Suprapubic skin (tissue), 4 donors: ENCODE measurements around the gene RALGAPA2. TPM values are rescaled to one million over a fixed set of nuclear protein-coding genes. Genes with fewer than 3 reads are reported as not detected.

ENCODE experiments used
- DNase-seq, 2 donors: peaks; one replicate each; pipeline ENCODE4 v3.0.0-alpha.2; 2019; ENCODE audit warnings: low spot score in 2 of 2
- H3K27ac ChIP-seq: fragments of 200-600 bp; sonication (generic); one replicate; pipeline ENCODE4 v1.5.1; 2019
- H3K27me3 ChIP-seq: fragments of 200-600 bp; sonication (generic); one replicate; pipeline ENCODE4 v1.5.1; 2019
- H3K36me3 ChIP-seq: fragments of 200-600 bp; sonication (generic); one replicate; pipeline ENCODE4 v1.5.1; 2019
- H3K4me1 ChIP-seq: fragments of 200-600 bp; sonication (generic); one replicate; pipeline ENCODE4 v1.5.1; 2019
- H3K4me3 ChIP-seq: fragments of 200-600 bp; sonication (generic); one replicate; pipeline ENCODE4 v1.5.1; 2019; ENCODE audit warnings: mild to moderate bottlenecking
- H3K9me3 ChIP-seq: fragments of 200-600 bp; sonication (generic); one replicate; pipeline ENCODE4 v1.5.1; 2019
- EP300 ChIP-seq: sonication (generic); formaldehyde crosslinking; IDR thresholded peaks from one replicate; pipeline ENCODE4 v1.6.1; 2017; ENCODE audit warnings: antibody characterized with exemption
- POLR2A ChIP-seq, 2 donors: fragments of 450-650 bp; IDR thresholded peaks; one replicate each; pipeline ENCODE4 v1.6.1; 2017; ENCODE audit warnings: antibody characterized with exemption in 2 of 2, mild to moderate bottlenecking in 2 of 2, moderate library complexity in 2 of 2
- POLR2AphosphoS5 ChIP-seq, 3 donors: sonication (generic); formaldehyde crosslinking; IDR thresholded peaks; one replicate each; pipeline ENCODE4 v1.6.1; 2017; ENCODE audit warnings: antibody characterized with exemption in 3 of 3
- WGBS: methylation state at CpG from one replicate; pipeline ENCODE4 v1.1.5; 2018; 5-methylcytosine and 5-hydroxymethylcytosine counted together
- total RNA-seq, 4 donors: library from RNA; depleted of rRNA; stranded (reverse); fragments of >200 nt; gene quantifications; one replicate each; pipeline ENCODE4 v1.1.0, GENCODE V29; 2016
- TF ChIP-seq, protein P1 (sequence below), 2 donors: fragments of 200-600 bp in 1 of 2; fragments of 450-650 bp in 1 of 2; sonication (generic) in 1 of 2; IDR thresholded peaks; one replicate each; pipeline ENCODE4 v1.5.1; 2016 to 2019; ENCODE audit warnings: antibody characterized with exemption in 2 of 2, mild to moderate bottlenecking in 1 of 2, moderate library complexity in 1 of 2

RALGAPA2 gene
- total RNA-seq, 4 donors from 2014 or later = 51.9 to 97.8 (median 72.0) TPM

DNA sequence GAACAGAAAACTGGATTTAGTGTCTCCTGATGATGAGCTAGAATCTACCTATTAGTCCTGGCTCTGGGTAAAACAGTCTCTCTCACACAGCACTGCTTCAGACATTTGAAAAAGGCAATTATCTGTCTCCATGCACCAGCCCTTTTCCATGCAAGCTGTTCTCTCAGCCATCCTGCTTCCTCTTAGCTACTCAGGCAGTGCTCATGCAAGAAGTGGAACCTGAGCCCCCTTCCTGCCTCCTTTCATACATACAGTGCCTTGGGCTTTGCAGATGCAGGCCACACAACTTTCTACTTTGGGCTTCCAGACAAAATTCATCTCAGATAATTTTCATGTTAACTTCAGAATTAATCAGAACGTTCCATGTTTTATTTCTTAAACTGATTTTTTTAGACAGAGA lies 151.3 kb downstream of the RALGAPA2 start:
- Histone ChIP-seq H3K9me3 (no peaks in the 10 kb centered on the region), H3K27ac (no peak overlapping the region), H3K4me3 (no peak overlapping the region), H3K27me3 (no peaks in the 10 kb centered on the region), H3K36me3 (peaks cover 15% of the 10 kb centered on the region), H3K4me1 (no peaks in the 10 kb centered on the region)
- 97% methylated on average over 1 of the region's 1 CpG for WGBS
- DNase-seq = no peak
- TF ChIP-seq POLR2A (IDR thresholded peaks at IDR 0.05) (no peak), EP300 (no peak), POLR2AphosphoS5 (IDR thresholded peaks at IDR 0.05) (no peak)
- TF ChIP-seq, protein P1, sequence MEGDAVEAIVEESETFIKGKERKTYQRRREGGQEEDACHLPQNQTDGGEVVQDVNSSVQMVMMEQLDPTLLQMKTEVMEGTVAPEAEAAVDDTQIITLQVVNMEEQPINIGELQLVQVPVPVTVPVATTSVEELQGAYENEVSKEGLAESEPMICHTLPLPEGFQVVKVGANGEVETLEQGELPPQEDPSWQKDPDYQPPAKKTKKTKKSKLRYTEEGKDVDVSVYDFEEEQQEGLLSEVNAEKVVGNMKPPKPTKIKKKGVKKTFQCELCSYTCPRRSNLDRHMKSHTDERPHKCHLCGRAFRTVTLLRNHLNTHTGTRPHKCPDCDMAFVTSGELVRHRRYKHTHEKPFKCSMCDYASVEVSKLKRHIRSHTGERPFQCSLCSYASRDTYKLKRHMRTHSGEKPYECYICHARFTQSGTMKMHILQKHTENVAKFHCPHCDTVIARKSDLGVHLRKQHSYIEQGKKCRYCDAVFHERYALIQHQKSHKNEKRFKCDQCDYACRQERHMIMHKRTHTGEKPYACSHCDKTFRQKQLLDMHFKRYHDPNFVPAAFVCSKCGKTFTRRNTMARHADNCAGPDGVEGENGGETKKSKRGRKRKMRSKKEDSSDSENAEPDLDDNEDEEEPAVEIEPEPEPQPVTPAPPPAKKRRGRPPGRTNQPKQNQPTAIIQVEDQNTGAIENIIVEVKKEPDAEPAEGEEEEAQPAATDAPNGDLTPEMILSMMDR (IDR thresholded peaks at IDR 0.05) = no peak

DNA sequence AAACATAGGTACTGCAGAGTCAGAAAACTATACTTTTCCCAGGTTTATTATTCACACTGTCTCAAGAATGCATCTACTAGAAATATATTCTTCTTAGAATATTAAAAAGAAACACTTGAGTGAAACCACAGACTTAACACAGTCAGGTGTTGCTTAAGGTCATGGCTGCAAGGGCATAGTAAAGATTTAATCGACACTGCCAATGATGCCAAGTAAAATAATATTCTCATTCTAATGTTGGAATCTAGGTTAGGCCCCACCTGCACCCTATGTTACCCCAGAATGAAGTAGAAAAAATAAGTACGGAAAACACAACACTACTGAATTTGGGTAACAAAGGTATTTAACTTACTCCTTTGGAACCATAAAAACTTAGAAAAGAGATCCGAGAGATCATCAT lies 155.0 kb downstream of the RALGAPA2 start:
- H3K27me3 ChIP-seq = no peaks in the 10 kb centered on the region
- no peak overlapping the region for H3K27ac ChIP-seq
- WGBS = 96% methylated on average over 3 of the region's 3 CpGs
- H3K36me3 ChIP-seq = peaks cover 4% of the 10 kb centered on the region
- no peak for DNase-seq
- H3K4me3 ChIP-seq = no peak overlapping the region
- H3K9me3 ChIP-seq = no peaks in the 10 kb centered on the region
- TF ChIP-seq EP300 = no peak
- no peak for TF ChIP-seq POLR2AphosphoS5 (IDR thresholded peaks at IDR 0.05)
- TF ChIP-seq, protein P1 (IDR thresholded peaks at IDR 0.05) = no peak
- no peak for TF ChIP-seq POLR2A (IDR thresholded peaks at IDR 0.05)
- H3K4me1 ChIP-seq = no peaks in the 10 kb centered on the region

DNA sequence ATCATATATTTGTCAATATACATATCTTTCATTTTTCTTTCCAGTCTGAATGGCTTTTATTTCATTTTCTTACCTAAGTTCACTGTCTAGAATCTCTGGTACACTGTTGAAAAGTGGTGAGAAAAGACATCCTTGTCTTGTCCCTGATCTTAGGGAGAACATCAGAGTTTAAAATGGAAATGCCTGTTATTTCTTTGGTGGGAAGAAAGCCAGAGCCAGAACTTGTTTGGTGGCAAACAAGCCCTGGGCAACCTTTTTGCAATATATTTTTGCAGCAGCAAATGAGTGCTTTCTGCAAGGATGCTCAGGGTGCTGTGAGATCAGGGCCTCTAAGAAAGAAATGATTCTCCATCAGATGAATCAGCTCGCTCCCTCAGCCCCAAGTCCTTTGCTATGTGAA lies 156.6 kb downstream of the RALGAPA2 start:
- Histone ChIP-seq H3K27me3 (no peaks in the 10 kb centered on the region), H3K4me1 (peaks cover 6% of the 10 kb centered on the region), H3K27ac (no peak overlapping the region), H3K36me3 (peaks cover 4% of the 10 kb centered on the region), H3K9me3 (no peaks in the 10 kb centered on the region), H3K4me3 (no peak overlapping the region)
- no peak for TF ChIP-seq EP300
- TF ChIP-seq POLR2A (IDR thresholded peaks at IDR 0.05) = no peak
- TF ChIP-seq POLR2AphosphoS5 (IDR thresholded peaks at IDR 0.05) = no peak
- TF ChIP-seq, protein P1 (IDR thresholded peaks at IDR 0.05) = no peak
- no peak for DNase-seq
- WGBS = 90% methylated on average over 1 of the region's 1 CpG

DNA sequence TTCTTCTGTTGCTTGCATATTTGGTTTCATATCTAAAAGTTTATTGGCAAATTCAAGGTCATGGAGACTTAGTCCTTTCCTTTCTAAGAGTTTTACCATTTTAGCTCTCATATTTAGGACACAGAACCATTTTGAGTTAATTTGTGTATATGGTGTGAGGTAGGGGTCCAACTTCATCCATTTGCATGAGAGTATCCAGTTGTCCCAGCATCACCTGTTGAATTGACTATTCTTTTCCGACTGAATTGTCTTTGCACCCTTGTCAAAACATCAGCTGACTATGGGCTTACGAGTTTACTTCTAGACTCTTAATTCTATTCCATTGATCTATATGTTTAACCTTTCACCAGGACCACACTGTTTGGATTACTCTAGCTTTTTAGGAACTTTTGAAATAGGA lies 157.5 kb downstream of the RALGAPA2 start:
- H3K4me1 ChIP-seq = peaks cover 13% of the 10 kb centered on the region
- no peak overlapping the region for H3K4me3 ChIP-seq
- no peak for DNase-seq
- no peak overlapping the region for H3K27ac ChIP-seq
- TF ChIP-seq POLR2AphosphoS5 (IDR thresholded peaks at IDR 0.05) = no peak
- TF ChIP-seq POLR2A (IDR thresholded peaks at IDR 0.05) = no peak
- no peak for TF ChIP-seq EP300
- TF ChIP-seq, protein P1 (IDR thresholded peaks at IDR 0.05) = no peak
- peaks cover 4% of the 10 kb centered on the region for H3K36me3 ChIP-seq
- WGBS = 96% methylated on average over 2 of the region's 2 CpGs
- H3K27me3 ChIP-seq = no peaks in the 10 kb centered on the region
- H3K9me3 ChIP-seq = no peaks in the 10 kb centered on the region

DNA sequence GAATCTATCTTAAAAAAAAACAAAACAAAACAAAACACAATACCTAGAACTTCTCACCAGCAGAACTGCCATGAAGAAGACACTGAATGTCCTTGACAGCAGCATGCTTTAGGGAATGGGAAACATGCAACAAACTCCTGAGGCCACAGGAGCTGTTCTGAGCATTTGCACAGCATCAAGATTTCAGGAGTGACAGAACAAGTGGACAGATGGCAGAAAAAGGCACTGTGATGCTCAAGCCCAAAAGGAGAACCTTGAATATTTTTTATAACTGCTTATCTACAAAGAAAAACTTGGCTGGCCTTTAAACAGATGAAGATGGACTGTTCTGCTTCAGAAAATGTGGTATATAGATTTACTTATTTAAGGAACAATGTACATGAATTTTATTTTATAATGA lies 158.9 kb downstream of the RALGAPA2 start:
- H3K27me3 ChIP-seq = no peaks in the 10 kb centered on the region
- no peak for TF ChIP-seq EP300
- TF ChIP-seq, protein P1 (IDR thresholded peaks at IDR 0.05) = no peak
- no peak for TF ChIP-seq POLR2AphosphoS5 (IDR thresholded peaks at IDR 0.05)
- no peak for TF ChIP-seq POLR2A (IDR thresholded peaks at IDR 0.05)
- no peaks in the 10 kb centered on the region for H3K9me3 ChIP-seq
- H3K4me1 ChIP-seq = peaks cover 27% of the 10 kb centered on the region
- no peak overlapping the region for H3K27ac ChIP-seq
- H3K4me3 ChIP-seq = no peak overlapping the region
- H3K36me3 ChIP-seq = peaks cover 4% of the 10 kb centered on the region
- DNase-seq = no peak
